H1 (cell line): Measurements from ENCODE around the gene ASRGL1. TPM values are rescaled to one million over a fixed set of nuclear protein-coding genes. Genes with fewer than 3 reads are reported as not detected.

ENCODE experiments used
- CEBPB ChIP-seq: IDR thresholded peaks from 2 replicates; pipeline ENCODE4 v1.6.1; 2012; ENCODE audit warnings: low read depth, low read length
- FOSL1 ChIP-seq: IDR thresholded peaks from 2 replicates; pipeline ENCODE4 v1.6.1; 2011; ENCODE audit warnings: mild to moderate bottlenecking, low read depth, low read length, moderate library complexity; ENCODE audit not compliant: insufficient read depth
- KDM4A ChIP-seq: IDR thresholded peaks from one replicate; pipeline ENCODE4 v1.7.1; 2012; ENCODE audit warnings: low read depth, mild to moderate bottlenecking, moderate library complexity, low read length, inconsistent platforms; ENCODE audit not compliant: severe bottlenecking
- PHF8 ChIP-seq: fragments of 200-600 bp; sonication (generic); conservative IDR thresholded peaks from 2 replicates; pipeline ENCODE4 v1.7.1; 2012; ENCODE audit warnings: low read depth, mild to moderate bottlenecking, inconsistent platforms, low read length, moderate library complexity
- POLR2AphosphoS5 ChIP-seq: IDR thresholded peaks from 2 replicates; pipeline ENCODE4 v1.6.1; 2011; ENCODE audit warnings: low read depth, low read length
- RAD21 ChIP-seq, 2 experiments: IDR thresholded peaks in 1 of 2; conservative IDR thresholded peaks in 1 of 2; 2 replicates each; pipeline ENCODE4 v1.6.1; 2011; ENCODE audit warnings: low read depth in 2 of 2, low read length in 2 of 2, improper control_type of control experiment in 1 of 2, inconsistent platforms in 1 of 2, mild to moderate bottlenecking in 1 of 2, moderate library complexity in 1 of 2
- TAF7 ChIP-seq: optimal IDR thresholded peaks from 2 replicates; pipeline ENCODE3; 2011; ENCODE audit warnings: low read depth, mild to moderate bottlenecking, inconsistent platforms, low read length, moderate library complexity, borderline replicate concordance
- ZNF274 ChIP-seq: IDR thresholded peaks from 2 replicates; pipeline ENCODE4 v1.7.0; 2012; ENCODE audit warnings: low read length, borderline replicate concordance; ENCODE audit errors: extremely low read depth
- polyA plus RNA-seq, 7 experiments: library from polyadenylated mRNA; depleted of rRNA in 3 of 7; stranded (reverse) in 5 of 7; unstranded in 2 of 7; fragments of >200 nt in 5 of 7; fragments of 200-250 nt in 2 of 7; gene quantifications; 1 replicate in 5 of 7; 2 replicates in 1 of 7; 4 replicates in 1 of 7; pipeline versions ENCODE4 v1.2.1 to v1.2.3, GENCODE V29; 2011 to 2013; ENCODE audit warnings: missing spikeins in 2 of 7, mixed read lengths in 2 of 7
- total RNA-seq: library from RNA; stranded (reverse); fragmentation: NEBNext Ultra II Directional; extraction: Animal tissue kit (Norgen Biotek cat#: 25700); gene quantifications from 2 replicates; pipeline ENCODE4 v1.2.1, GENCODE V29; 2021
- TF ChIP-seq, protein P1 (sequence below): fragments of 300-600 bp; sonication (generic); IDR thresholded peaks from 2 replicates; pipeline ENCODE4 v1.7.1; 2012; ENCODE audit warnings: low read length, moderate library complexity, mild to moderate bottlenecking, inconsistent platforms; ENCODE audit not compliant: insufficient replicate concordance

The ASRGL1 gene
- total and polyA plus RNA-seq, 2 of the 8 experiments (the other 6 are each of a cell fraction or from before 2014, with no cell fraction given): 19.9 to 23.5 TPM

DNA sequence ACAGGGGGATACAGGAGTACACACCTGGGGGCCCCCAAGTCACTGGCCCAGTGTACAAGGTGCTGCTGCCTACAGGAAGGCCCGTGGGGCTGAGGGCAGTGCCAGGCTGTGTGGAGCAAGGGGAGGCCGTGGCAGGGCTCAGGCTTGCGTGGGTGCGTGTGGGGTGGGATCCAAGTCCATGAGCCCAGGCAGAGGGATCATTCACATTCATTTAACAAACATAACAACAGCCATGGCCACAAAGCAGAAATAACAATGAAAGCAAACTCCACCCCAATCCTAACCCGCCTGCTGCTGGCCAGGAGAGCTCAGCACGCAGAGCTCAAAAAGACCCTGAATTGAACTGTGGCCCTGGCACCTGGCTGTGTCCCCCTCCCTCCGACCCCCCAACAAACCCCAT is 64.6 kb downstream of the ASRGL1 start (continued):
- TF ChIP-seq, protein P1, sequence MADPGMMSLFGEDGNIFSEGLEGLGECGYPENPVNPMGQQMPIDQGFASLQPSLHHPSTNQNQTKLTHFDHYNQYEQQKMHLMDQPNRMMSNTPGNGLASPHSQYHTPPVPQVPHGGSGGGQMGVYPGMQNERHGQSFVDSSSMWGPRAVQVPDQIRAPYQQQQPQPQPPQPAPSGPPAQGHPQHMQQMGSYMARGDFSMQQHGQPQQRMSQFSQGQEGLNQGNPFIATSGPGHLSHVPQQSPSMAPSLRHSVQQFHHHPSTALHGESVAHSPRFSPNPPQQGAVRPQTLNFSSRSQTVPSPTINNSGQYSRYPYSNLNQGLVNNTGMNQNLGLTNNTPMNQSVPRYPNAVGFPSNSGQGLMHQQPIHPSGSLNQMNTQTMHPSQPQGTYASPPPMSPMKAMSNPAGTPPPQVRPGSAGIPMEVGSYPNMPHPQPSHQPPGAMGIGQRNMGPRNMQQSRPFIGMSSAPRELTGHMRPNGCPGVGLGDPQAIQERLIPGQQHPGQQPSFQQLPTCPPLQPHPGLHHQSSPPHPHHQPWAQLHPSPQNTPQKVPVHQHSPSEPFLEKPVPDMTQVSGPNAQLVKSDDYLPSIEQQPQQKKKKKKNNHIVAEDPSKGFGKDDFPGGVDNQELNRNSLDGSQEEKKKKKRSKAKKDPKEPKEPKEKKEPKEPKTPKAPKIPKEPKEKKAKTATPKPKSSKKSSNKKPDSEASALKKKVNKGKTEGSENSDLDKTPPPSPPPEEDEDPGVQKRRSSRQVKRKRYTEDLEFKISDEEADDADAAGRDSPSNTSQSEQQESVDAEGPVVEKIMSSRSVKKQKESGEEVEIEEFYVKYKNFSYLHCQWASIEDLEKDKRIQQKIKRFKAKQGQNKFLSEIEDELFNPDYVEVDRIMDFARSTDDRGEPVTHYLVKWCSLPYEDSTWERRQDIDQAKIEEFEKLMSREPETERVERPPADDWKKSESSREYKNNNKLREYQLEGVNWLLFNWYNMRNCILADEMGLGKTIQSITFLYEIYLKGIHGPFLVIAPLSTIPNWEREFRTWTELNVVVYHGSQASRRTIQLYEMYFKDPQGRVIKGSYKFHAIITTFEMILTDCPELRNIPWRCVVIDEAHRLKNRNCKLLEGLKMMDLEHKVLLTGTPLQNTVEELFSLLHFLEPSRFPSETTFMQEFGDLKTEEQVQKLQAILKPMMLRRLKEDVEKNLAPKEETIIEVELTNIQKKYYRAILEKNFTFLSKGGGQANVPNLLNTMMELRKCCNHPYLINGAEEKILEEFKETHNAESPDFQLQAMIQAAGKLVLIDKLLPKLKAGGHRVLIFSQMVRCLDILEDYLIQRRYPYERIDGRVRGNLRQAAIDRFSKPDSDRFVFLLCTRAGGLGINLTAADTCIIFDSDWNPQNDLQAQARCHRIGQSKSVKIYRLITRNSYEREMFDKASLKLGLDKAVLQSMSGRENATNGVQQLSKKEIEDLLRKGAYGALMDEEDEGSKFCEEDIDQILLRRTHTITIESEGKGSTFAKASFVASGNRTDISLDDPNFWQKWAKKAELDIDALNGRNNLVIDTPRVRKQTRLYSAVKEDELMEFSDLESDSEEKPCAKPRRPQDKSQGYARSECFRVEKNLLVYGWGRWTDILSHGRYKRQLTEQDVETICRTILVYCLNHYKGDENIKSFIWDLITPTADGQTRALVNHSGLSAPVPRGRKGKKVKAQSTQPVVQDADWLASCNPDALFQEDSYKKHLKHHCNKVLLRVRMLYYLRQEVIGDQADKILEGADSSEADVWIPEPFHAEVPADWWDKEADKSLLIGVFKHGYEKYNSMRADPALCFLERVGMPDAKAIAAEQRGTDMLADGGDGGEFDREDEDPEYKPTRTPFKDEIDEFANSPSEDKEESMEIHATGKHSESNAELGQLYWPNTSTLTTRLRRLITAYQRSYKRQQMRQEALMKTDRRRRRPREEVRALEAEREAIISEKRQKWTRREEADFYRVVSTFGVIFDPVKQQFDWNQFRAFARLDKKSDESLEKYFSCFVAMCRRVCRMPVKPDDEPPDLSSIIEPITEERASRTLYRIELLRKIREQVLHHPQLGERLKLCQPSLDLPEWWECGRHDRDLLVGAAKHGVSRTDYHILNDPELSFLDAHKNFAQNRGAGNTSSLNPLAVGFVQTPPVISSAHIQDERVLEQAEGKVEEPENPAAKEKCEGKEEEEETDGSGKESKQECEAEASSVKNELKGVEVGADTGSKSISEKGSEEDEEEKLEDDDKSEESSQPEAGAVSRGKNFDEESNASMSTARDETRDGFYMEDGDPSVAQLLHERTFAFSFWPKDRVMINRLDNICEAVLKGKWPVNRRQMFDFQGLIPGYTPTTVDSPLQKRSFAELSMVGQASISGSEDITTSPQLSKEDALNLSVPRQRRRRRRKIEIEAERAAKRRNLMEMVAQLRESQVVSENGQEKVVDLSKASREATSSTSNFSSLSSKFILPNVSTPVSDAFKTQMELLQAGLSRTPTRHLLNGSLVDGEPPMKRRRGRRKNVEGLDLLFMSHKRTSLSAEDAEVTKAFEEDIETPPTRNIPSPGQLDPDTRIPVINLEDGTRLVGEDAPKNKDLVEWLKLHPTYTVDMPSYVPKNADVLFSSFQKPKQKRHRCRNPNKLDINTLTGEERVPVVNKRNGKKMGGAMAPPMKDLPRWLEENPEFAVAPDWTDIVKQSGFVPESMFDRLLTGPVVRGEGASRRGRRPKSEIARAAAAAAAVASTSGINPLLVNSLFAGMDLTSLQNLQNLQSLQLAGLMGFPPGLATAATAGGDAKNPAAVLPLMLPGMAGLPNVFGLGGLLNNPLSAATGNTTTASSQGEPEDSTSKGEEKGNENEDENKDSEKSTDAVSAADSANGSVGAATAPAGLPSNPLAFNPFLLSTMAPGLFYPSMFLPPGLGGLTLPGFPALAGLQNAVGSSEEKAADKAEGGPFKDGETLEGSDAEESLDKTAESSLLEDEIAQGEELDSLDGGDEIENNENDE: no peak
- no peak for TF ChIP-seq POLR2AphosphoS5
- TF ChIP-seq PHF8: no peak
- no peak for TF ChIP-seq CEBPB
- TF ChIP-seq FOSL1: no peak
- TF ChIP-seq RAD21 (IDR thresholded peaks at IDR 0.05 in 1 of 2, conservative IDR thresholded peaks at IDR 0.05 in 1 of 2; ENCODE audit: low read depth in 2 of 2, low read length in 2 of 2): no peak
- no peak for TF ChIP-seq ZNF274
- TF ChIP-seq TAF7: no peak
- TF ChIP-seq KDM4A: no peak
